Activated T-helper 1 cell treated with Interleukin-2 at 50 U/mL for 16 hours (primary cell): ENCODE results near the gene RAB6C.
"Not testable (repeated sequence)": the region's sequence is repeated elsewhere in the genome, so short reads cannot be mapped to it uniquely, and the experiment has no call there.

Experiments
- DNase-seq: peaks from one replicate; pipeline ENCODE4 v3.0.0-alpha.2; 2020; ENCODE audit warnings: low read depth

RAB6C gene

GRCh38 chr2:129996657-129997237 is 17.3 kb downstream of the RAB6C start:
- DNase-seq = not testable (repeated sequence)

- DNase-seq = not testable (repeated sequence)
These were observed 19.3 kb downstream of the RAB6C start for GRCh38 chr2:129998771-129999170.

- DNase-seq = not testable (repeated sequence)
These were observed 26.4 kb downstream of the RAB6C start for GRCh38 chr2:130005862-130006261.

GRCh38 chr2:130016701-130017100 is 37.2 kb downstream of the RAB6C start:
- DNase-seq = not testable (repeated sequence)

GRCh38 chr2:130019402-130019801 is 39.9 kb downstream of the RAB6C start:
- DNase-seq = no peak

- not testable (repeated sequence) for DNase-seq
These were observed 40.6 kb downstream of the RAB6C start for GRCh38 chr2:130020069-130020468.

- not testable (repeated sequence) for DNase-seq
These were observed 46.5 kb downstream of the RAB6C start for GRCh38 chr2:130025931-130026330.
